Endothelial cell of umbilical vein (primary cell): ENCODE data around the gene TDRD5. TPM values are rescaled to one million over a fixed set of nuclear protein-coding genes. Genes with fewer than 3 reads are reported as not detected.

ENCODE experiments used
- BruUV-seq: library from RNA; stranded (reverse); fragments of 400-500 nt; replicated peaks from 2 replicates; lab custom pipeline; 2021; lab: Mats Ljungman, UMichigan
- CTCF ChIA-PET: fragments of 300-600, 350-600 bp; sonication (Branson Sonifier 250); formaldehyde crosslinking; loops from one replicate; lab custom pipeline; 2021; ENCODE audit warnings: antibody characterized with exemption, inconsistent platforms; lab: Charles Lee
- POLR2A ChIA-PET: fragments of 300-600, 350-600 bp; sonication (Branson Sonifier 250); formaldehyde crosslinking; loops from one replicate; lab custom pipeline; 2021; ENCODE audit warnings: antibody characterized with exemption, inconsistent platforms; lab: Charles Lee
- DNase-seq: peaks from one replicate; pipeline ENCODE4 v3.0.0-alpha.2; 2011; ENCODE audit warnings: low read depth, low spot score
- FAIRE-seq: peaks from 2 replicates; lab custom pipeline; 2011; peaks lifted over from hg19 to GRCh38; lab: Jason Lieb, UNC
- H2AFZ ChIP-seq: 2 replicates; pipeline ENCODE4 v1.6.0; 2012; ENCODE audit warnings: low read depth, low read length, control low read depth, inconsistent platforms
- H3K27ac ChIP-seq: 2 replicates; pipeline ENCODE4 v1.5.1; 2011; ENCODE audit warnings: low read depth, mild to moderate bottlenecking, control low read depth, low read length, moderate library complexity; ENCODE audit not compliant: insufficient read depth
- H3K27me3 ChIP-seq, 2 experiments: 2 replicates each; pipeline versions ENCODE4 v1.6.0 to v1.6.1; 2011; ENCODE audit warnings: low read length in 2 of 2, mixed read lengths in 1 of 2; ENCODE audit not compliant: control insufficient read depth in 2 of 2, insufficient read depth in 2 of 2
- H3K36me3 ChIP-seq, 2 experiments: 2 replicates in 1 of 2; 3 replicates in 1 of 2; pipeline ENCODE4 v1.5.1; 2011; ENCODE audit warnings: low read length in 2 of 2, mild to moderate bottlenecking in 1 of 2, moderate library complexity in 1 of 2; ENCODE audit not compliant: control insufficient read depth in 2 of 2, insufficient read depth in 2 of 2; ENCODE audit errors: extremely low read depth in 1 of 2
- H3K4me1 ChIP-seq: 3 replicates; pipeline ENCODE4 v1.5.1; 2011; ENCODE audit warnings: mild to moderate bottlenecking, low read length; ENCODE audit not compliant: control insufficient read depth, insufficient read depth; ENCODE audit errors: extremely low read depth
- H3K4me2 ChIP-seq: 2 replicates; pipeline ENCODE4 v1.6.1; 2011; ENCODE audit warnings: low read length, control low read depth, mixed read lengths; ENCODE audit not compliant: insufficient read depth
- H3K4me3 ChIP-seq, 3 experiments: fragments of 200-600 bp in 1 of 3; sonication (generic), shearing (Covaris generic) in 1 of 3; replicated peaks in 1 of 3; 2 replicates each; pipeline ENCODE4 v1.5.1; 2011 to 2016; ENCODE audit warnings: control low read depth in 3 of 3, low read length in 3 of 3, mild to moderate bottlenecking in 2 of 3, inconsistent platforms in 1 of 3, low read depth in 1 of 3, moderate library complexity in 1 of 3; ENCODE audit not compliant: insufficient read depth in 1 of 3
- H3K79me2 ChIP-seq: 2 replicates; pipeline ENCODE4 v1.6.0; 2012; ENCODE audit warnings: low read length, inconsistent platforms; ENCODE audit not compliant: control insufficient read depth, insufficient read depth
- H3K9ac ChIP-seq: replicated peaks from 2 replicates; pipeline ENCODE3; 2011; ENCODE audit warnings: low read length, control low read depth; ENCODE audit not compliant: insufficient read depth; ENCODE audit errors: extremely low read depth
- H3K9me1 ChIP-seq: replicated peaks from 3 replicates; pipeline ENCODE4 v1.6.0; 2011; ENCODE audit warnings: mild to moderate bottlenecking, low read length; ENCODE audit not compliant: control insufficient read depth, insufficient read depth; ENCODE audit errors: extremely low read depth
- H3K9me3 ChIP-seq: replicated peaks from 2 replicates; pipeline ENCODE4 v1.5.1; 2012; ENCODE audit warnings: low read length, inconsistent platforms; ENCODE audit not compliant: control insufficient read depth, insufficient read depth
- H4K20me1 ChIP-seq: replicated peaks from 2 replicates; pipeline ENCODE3; 2011; ENCODE audit warnings: mild to moderate bottlenecking, low read length; ENCODE audit not compliant: control insufficient read depth, insufficient read depth; ENCODE audit errors: extremely low read depth
- EZH2 ChIP-seq: IDR thresholded peaks from 2 replicates; pipeline ENCODE4 v1.6.1; 2012; ENCODE audit warnings: borderline replicate concordance, low read depth, mild to moderate bottlenecking, moderate library complexity, low read length, inconsistent platforms; ENCODE audit not compliant: severe bottlenecking
- FOS ChIP-seq: IDR thresholded peaks from 2 replicates; pipeline ENCODE4 v1.6.1; 2011; ENCODE audit warnings: mild to moderate bottlenecking, low read length, moderate library complexity, borderline replicate concordance; ENCODE audit not compliant: insufficient read depth
- GATA2 ChIP-seq: IDR thresholded peaks from 2 replicates; pipeline ENCODE4 v1.7.0; 2011; ENCODE audit warnings: low read depth, mild to moderate bottlenecking, moderate library complexity, mixed read lengths, low read length; ENCODE audit not compliant: insufficient read length, insufficient read depth
- JUN ChIP-seq: IDR thresholded peaks from 2 replicates; pipeline ENCODE4 v1.6.1; 2011; ENCODE audit warnings: borderline replicate concordance, low read depth; ENCODE audit not compliant: insufficient read length, insufficient read depth
- MYC ChIP-seq: IDR thresholded peaks from one replicate; pipeline ENCODE4 v1.6.1; 2011; ENCODE audit warnings: mild to moderate bottlenecking, low read depth, low read length
- POLR2A ChIP-seq: IDR thresholded peaks from 2 replicates; pipeline ENCODE4 v1.6.1; 2012; ENCODE audit warnings: low read depth, mild to moderate bottlenecking, control low read depth, low read length
- POLR2AphosphoS5 ChIP-seq: IDR thresholded peaks from 2 replicates; pipeline ENCODE4 v1.6.1; 2012; ENCODE audit warnings: low read depth, mild to moderate bottlenecking, control low read depth, low read length, moderate library complexity; ENCODE audit not compliant: insufficient read depth
- dilution Hi-C: fragments of 300-500 bp; cut with MboI; formaldehyde crosslinking; loops from one replicate; pipeline ENCODE4 v1.15.0; 2019; ENCODE audit warnings: low sequenced_read_pairs; ENCODE audit not compliant: extremely low pct_ligation_motif_present
- intact Hi-C: fragments of 100-400 bp; cut with micrococcal nuclease; formaldehyde crosslinking; loops from one replicate; pipeline ENCODE4 v1.10.0; 2022
- polyA plus RNA-seq, 4 experiments: library from polyadenylated mRNA; depleted of rRNA in 3 of 4; stranded (reverse) in 3 of 4; unstranded in 1 of 4; fragments of >200 nt; gene quantifications; 2 replicates each; pipeline versions ENCODE4 v1.2.1 to v1.2.3, GENCODE V29; 2011 to 2012; ENCODE audit warnings: missing spikeins in 1 of 4
- total RNA-seq: library from RNA; stranded (reverse); gene quantifications from 2 replicates; pipeline ENCODE4 v1.2.3, GENCODE V29; 2021
- TF ChIP-seq, protein P1 (sequence below), 2 donors: IDR thresholded peaks; 1 replicate in 1 of 2; 2 replicates in 1 of 2; pipeline ENCODE4 v1.5.1; 2011; ENCODE audit warnings: low read length in 2 of 2, mild to moderate bottlenecking in 2 of 2, moderate library complexity in 2 of 2, control low read depth in 1 of 2, inconsistent platforms in 1 of 2, low read depth in 1 of 2; ENCODE audit not compliant: insufficient read depth in 1 of 2; ENCODE audit errors: extremely low read depth in 1 of 2

TDRD5 gene
- total and polyA plus RNA-seq, 2 donors (not counting 3 experiments of a cell fraction or from before 2014, with no cell fraction given): not detected

DNA sequence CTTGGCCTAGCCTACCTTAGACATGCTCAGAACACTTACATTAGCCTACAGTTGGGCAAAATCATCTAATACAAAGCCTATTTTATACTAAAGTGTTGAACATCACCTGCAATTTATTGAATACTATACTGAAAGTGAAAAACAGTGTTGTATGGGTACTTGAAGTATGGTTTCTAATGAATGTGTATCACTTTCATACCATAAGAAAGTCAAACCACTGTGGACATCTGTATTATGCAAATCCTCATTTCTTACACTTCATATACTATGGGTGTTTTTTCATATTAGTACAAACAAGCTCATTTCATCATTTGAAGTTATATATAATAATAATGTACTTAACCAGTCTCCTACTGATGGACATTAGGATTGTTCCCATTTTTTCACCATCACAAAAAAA, 41.2 kb downstream of the TDRD5 start:
- intact Hi-C loops: no loop called here
- Histone ChIP-seq H3K36me3 (no peaks in the 10 kb centered on the region), H3K79me2 (no peaks in the 10 kb centered on the region), H4K20me1 (no peaks in the 10 kb centered on the region), H3K4me1 (no peaks in the 10 kb centered on the region), H3K9ac (no peak overlapping the region), H3K27me3 (peaks cover 0 to 2% of the 10 kb centered on the region in 2 experiments), H3K9me3 (no peaks in the 10 kb centered on the region), H2AFZ (no peak overlapping the region), H3K27ac (no peak overlapping the region), H3K4me3 (no peak overlapping the region), H3K4me2 (no peak overlapping the region), H3K9me1 (no peaks in the 10 kb centered on the region)
- CTCF ChIA-PET: no interaction called here
- no peak for TF ChIP-seq POLR2A
- no peak for TF ChIP-seq GATA2
- no peak for TF ChIP-seq FOS
- no peak for TF ChIP-seq EZH2
- TF ChIP-seq JUN: no peak
- TF ChIP-seq, protein P1, sequence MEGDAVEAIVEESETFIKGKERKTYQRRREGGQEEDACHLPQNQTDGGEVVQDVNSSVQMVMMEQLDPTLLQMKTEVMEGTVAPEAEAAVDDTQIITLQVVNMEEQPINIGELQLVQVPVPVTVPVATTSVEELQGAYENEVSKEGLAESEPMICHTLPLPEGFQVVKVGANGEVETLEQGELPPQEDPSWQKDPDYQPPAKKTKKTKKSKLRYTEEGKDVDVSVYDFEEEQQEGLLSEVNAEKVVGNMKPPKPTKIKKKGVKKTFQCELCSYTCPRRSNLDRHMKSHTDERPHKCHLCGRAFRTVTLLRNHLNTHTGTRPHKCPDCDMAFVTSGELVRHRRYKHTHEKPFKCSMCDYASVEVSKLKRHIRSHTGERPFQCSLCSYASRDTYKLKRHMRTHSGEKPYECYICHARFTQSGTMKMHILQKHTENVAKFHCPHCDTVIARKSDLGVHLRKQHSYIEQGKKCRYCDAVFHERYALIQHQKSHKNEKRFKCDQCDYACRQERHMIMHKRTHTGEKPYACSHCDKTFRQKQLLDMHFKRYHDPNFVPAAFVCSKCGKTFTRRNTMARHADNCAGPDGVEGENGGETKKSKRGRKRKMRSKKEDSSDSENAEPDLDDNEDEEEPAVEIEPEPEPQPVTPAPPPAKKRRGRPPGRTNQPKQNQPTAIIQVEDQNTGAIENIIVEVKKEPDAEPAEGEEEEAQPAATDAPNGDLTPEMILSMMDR (IDR thresholded peaks at IDR 0.05; ENCODE audit: extremely low read depth in 1 of 2, insufficient read depth in 1 of 2, low read depth in 1 of 2, low read length in 2 of 2): no peak
- TF ChIP-seq MYC: no peak
- no peak for TF ChIP-seq POLR2AphosphoS5
- no peak for FAIRE-seq
- POLR2A ChIA-PET: no interaction called here
- no TSS peak for BruUV-seq
- DNase-seq: no peak
- dilution Hi-C loops: no loop called here
